Measurements from ENCODE around the gene CASP6.

The CASP6 gene

GRCh38 chr4:109665783-109666485, 37.3 kb downstream of the CASP6 start:
- no peak for DNase-seq

- DNase-seq = no peak
These were observed 40.5 kb downstream of the CASP6 start for GRCh38 chr4:109662771-109663170.

- DNase-seq = no peak
These were observed 41.1 kb downstream of the CASP6 start for GRCh38 chr4:109662116-109662515.

GRCh38 chr4:109658871-109659410, 44.3 kb downstream of the CASP6 start:
- no peak for DNase-seq

GRCh38 chr4:109657854-109658418, 45.3 kb downstream of the CASP6 start:
- no peak for DNase-seq

GRCh38 chr4:109655396-109655795, 47.8 kb downstream of the CASP6 start:
- DNase-seq = no peak

GRCh38 chr4:109649872-109650271, 53.4 kb downstream of the CASP6 start:
- peak; percentile 1 for DNase-seq

GRCh38 chr4:109648997-109649575, 54.2 kb downstream of the CASP6 start:
- DNase-seq = no peak

GRCh38 chr4:109648266-109648996, 54.8 kb downstream of the CASP6 start:
- no peak for DNase-seq

GRCh38 chr4:109645874-109646710, 57.2 kb downstream of the CASP6 start:
- no peak for DNase-seq

GRCh38 chr4:109640644-109641043, 62.6 kb downstream of the CASP6 start:
- no peak for DNase-seq

All from NCI-H82 (cell line).